ENCODE data around the gene ATG9A.

DNA sequence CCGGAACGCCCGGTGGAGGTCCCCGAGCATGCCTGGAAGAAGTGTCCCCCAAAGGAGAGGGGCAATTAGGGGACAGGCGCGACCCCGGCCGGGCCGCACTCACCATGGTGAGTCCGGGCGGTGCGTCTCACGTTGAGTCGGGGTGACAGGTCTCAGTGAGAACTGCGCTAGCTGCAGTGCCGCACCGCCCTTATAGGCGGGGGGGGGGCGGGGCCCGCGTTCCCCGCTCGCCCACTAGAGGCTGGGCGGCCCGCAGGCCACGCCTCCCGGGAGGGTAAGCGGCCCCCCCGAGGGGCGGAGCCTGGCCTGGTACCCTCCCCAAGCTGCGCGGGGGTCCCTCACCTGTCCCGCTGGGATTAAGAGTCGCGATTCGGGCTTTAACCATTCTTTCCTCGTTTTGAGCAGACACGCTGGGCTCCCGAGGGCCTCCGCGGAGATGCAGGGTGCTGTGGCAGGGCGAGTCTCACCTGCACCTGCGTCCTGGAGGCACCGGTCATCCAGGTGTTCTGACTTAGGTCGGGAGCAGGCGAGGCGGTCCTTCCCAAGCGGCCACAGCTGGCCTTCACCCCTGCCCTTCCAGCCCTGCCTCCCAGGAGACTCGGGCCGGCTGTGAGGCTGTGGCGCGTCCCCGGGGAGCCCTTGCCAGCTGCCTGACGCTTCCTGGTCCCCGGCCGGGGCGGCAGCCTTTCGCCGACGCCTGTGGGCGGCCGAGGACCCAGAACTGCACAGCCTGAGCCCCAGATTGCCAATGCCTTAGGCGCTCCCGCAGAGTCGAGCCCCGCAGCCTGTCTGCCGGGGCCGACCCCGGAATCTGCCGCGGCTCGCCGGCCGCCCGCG is 24.5 kb upstream of the ATG9A start, which contains the start of gene TUBA4A:
- peak; percentile 99 for TF ChIP-seq POLR2A (IDR thresholded peaks at IDR 0.05)
- TF ChIP-seq, protein P1, sequence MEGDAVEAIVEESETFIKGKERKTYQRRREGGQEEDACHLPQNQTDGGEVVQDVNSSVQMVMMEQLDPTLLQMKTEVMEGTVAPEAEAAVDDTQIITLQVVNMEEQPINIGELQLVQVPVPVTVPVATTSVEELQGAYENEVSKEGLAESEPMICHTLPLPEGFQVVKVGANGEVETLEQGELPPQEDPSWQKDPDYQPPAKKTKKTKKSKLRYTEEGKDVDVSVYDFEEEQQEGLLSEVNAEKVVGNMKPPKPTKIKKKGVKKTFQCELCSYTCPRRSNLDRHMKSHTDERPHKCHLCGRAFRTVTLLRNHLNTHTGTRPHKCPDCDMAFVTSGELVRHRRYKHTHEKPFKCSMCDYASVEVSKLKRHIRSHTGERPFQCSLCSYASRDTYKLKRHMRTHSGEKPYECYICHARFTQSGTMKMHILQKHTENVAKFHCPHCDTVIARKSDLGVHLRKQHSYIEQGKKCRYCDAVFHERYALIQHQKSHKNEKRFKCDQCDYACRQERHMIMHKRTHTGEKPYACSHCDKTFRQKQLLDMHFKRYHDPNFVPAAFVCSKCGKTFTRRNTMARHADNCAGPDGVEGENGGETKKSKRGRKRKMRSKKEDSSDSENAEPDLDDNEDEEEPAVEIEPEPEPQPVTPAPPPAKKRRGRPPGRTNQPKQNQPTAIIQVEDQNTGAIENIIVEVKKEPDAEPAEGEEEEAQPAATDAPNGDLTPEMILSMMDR (IDR thresholded peaks at IDR 0.05) = peak in 1 of 4 donors; percentile 29
